Spleen (tissue), 11 donors: ENCODE measurements around the gene FTCDNL1. TPM values are rescaled to one million over a fixed set of nuclear protein-coding genes. Genes with fewer than 3 reads are reported as not detected.

ENCODE experiments used
- DNase-seq: peaks from one replicate; pipeline ENCODE4 v3.0.0-alpha.2; 2020
- H3K27ac ChIP-seq, 8 donors: fragments of 200-600 bp; sonication (generic) in 7 of 8; 1 replicate in 4 of 8; 2 replicates in 4 of 8; pipeline versions ENCODE4 v1.5.0 to v1.8.0; 2016 to 2021; ENCODE audit warnings: inconsistent platforms in 4 of 8, mild to moderate bottlenecking in 4 of 8, moderate library complexity in 1 of 8
- H3K27me3 ChIP-seq, 7 donors: fragments of 200-600 bp; sonication (generic) in 6 of 7; replicated peaks in 1 of 7; 1 replicate in 4 of 7; 2 replicates in 3 of 7; pipeline versions ENCODE4 v1.5.0 to v1.8.0; 2016 to 2021; ENCODE audit warnings: inconsistent platforms in 3 of 7, mild to moderate bottlenecking in 1 of 7
- H3K36me3 ChIP-seq, 6 donors: fragments of 200-600 bp; sonication (generic) in 5 of 6; 1 replicate in 4 of 6; 2 replicates in 2 of 6; pipeline versions ENCODE4 v1.5.0 to v1.8.0; 2016 to 2021; ENCODE audit warnings: inconsistent platforms in 2 of 6
- H3K4me1 ChIP-seq, 6 donors: fragments of 200-600 bp; sonication (generic) in 5 of 6; 1 replicate in 3 of 6; 2 replicates in 3 of 6; pipeline versions ENCODE4 v1.5.0 to v1.8.0; 2016 to 2021; ENCODE audit warnings: inconsistent platforms in 3 of 6
- H3K4me3 ChIP-seq, 8 donors: fragments of 200-600 bp; sonication (generic) in 7 of 8; 1 replicate in 4 of 8; 2 replicates in 4 of 8; pipeline versions ENCODE4 v1.5.0 to v1.8.0; 2016 to 2021; ENCODE audit warnings: inconsistent platforms in 4 of 8, mild to moderate bottlenecking in 4 of 8, moderate library complexity in 2 of 8
- H3K9me3 ChIP-seq, 8 donors: fragments of 200-600 bp; sonication (generic) in 7 of 8; 1 replicate in 4 of 8; 2 replicates in 4 of 8; pipeline versions ENCODE4 v1.5.0 to v1.8.0; 2016 to 2021; ENCODE audit warnings: inconsistent platforms in 4 of 8
- POLR2A ChIP-seq, 3 donors: fragments of 450-650 bp; IDR thresholded peaks; one replicate each; pipeline ENCODE4 v1.5.1; 2017; ENCODE audit warnings: antibody characterized with exemption in 3 of 3, mild to moderate bottlenecking in 1 of 3
- POLR2AphosphoS5 ChIP-seq, 3 donors: sonication (generic); formaldehyde crosslinking; IDR thresholded peaks; one replicate each; pipeline ENCODE4 v1.5.1; 2017; ENCODE audit warnings: antibody characterized with exemption in 3 of 3
- WGBS, 5 donors: extraction: QIAGEN DNeasy Blood & Tissue Kit in 3 of 5; methylation state at CpG; one replicate each; pipeline versions ENCODE4 v1.1.5 to v1.1.7; 2013 to 2018; 5-methylcytosine and 5-hydroxymethylcytosine counted together
- intact Hi-C: fragments of 100-400 bp; cut with DNase I; formaldehyde crosslinking; loops from one replicate; pipeline ENCODE4 v1.15.0; 2023; ENCODE audit warnings: low total_unique reads
- polyA plus RNA-seq, 3 donors: library from polyadenylated mRNA; stranded (reverse); fragments of 200-250 nt; gene quantifications; one replicate each; pipeline ENCODE4 v1.2.1, GENCODE V29; 2013
- total RNA-seq, 7 donors: library from RNA; depleted of rRNA in 3 of 7; stranded (reverse); fragments of >200 nt in 3 of 7; fragmentation: NEBNext Ultra II Directional in 4 of 7; extraction: Animal tissue kit (Norgen Biotek cat#: 25700) in 4 of 7; gene quantifications; one replicate each; pipeline versions ENCODE4 v1.1.0 to v1.2.1, GENCODE V29; 2016 to 2021
- TF ChIP-seq, protein P1 (sequence below), 11 experiments: fragments of 200-600 bp in 7 of 11; fragments of 450-650 bp in 4 of 11; sonication (generic) in 4 of 11; IDR thresholded peaks in 8 of 11; conservative IDR thresholded peaks in 3 of 11; 1 replicate in 7 of 11; 2 replicates in 4 of 11; pipeline versions ENCODE4 v1.4.0 to v1.8.0; 2016 to 2021; ENCODE audit warnings: antibody characterized with exemption in 11 of 11, inconsistent platforms in 4 of 11, mild to moderate bottlenecking in 1 of 11
- donor health status: healthy with polysubstance abuse.
- donor health status: DM: no; HTN: no; CAD: no; lungs with moderate emphysema.
- donor health status: DM: no; HTN: no; CAD: no.
- donor health status: Bipolar disorder and iron deficiency.
- donor health status: healthy.
- donor health status: DM: no; HTN: no; CAD: no.
- donor health status: DM: yes; HTN: yes; CAD: no.

FTCDNL1 gene
- total and polyA plus RNA-seq, 10 donors, result 2.1 to 10.3 (median 7.0) TPM

DNA sequence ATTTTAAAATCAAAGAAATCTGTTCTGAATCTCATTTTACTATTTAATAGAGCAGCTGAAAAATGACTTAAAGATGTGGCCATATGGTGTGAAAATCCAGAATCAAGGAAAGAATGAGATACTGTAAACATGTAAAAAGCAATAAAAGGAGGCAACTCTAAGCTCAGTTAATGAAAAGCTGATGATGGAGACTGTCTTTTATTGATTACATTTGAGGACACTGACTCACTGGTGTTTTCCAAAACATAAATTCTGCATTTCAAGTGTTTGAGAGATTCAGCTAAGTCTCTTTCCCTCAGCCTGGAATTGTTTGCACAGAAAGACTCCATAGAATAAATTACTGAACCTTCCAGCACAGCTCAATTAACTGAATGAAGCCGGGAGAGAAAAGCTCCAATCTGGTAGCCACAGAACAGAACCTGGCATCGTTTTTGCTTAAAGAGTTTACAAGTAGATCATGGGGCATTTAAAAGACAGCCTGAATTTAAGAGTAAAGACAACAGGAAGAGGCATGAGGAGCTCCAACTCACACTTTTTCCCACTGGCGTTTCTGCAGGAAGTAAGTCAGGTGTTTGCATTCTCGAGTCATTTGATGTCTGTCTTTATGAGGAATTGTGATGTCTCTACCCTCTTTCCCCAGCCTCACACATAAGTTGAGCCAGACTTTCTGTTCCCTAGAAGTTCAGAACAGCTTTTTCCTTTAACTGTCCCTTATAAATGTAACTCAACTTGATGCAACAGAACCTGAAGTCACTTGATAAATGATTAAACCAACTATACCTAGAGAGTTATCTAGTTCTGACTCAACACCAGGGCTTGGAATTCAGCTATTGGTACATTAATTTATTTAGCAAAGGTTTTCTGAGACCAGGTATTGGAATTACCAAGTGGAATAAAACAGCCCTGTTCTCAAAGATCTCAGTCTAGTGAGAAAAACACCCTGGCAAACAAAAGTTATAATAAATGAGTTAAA lies 53.3 kb downstream of the FTCDNL1 start:
- WGBS, 5 donors, result 48 to 60% (median 58%) methylated on average over 4 of the region's 4 CpGs
- intact Hi-C loops, result no loop called here
- DNase-seq, result no peak
- Histone ChIP-seq H3K4me1 (peaks cover 0 to 10% (median 0%) of the 10 kb centered on the region in 6 donors), H3K36me3 (no peaks in the 10 kb centered on the region), H3K9me3 (no peaks in the 10 kb centered on the region), H3K27ac (no peak overlapping the region), H3K27me3 (no peaks in the 10 kb centered on the region), H3K4me3 (no peak overlapping the region)
- TF ChIP-seq, protein P1, sequence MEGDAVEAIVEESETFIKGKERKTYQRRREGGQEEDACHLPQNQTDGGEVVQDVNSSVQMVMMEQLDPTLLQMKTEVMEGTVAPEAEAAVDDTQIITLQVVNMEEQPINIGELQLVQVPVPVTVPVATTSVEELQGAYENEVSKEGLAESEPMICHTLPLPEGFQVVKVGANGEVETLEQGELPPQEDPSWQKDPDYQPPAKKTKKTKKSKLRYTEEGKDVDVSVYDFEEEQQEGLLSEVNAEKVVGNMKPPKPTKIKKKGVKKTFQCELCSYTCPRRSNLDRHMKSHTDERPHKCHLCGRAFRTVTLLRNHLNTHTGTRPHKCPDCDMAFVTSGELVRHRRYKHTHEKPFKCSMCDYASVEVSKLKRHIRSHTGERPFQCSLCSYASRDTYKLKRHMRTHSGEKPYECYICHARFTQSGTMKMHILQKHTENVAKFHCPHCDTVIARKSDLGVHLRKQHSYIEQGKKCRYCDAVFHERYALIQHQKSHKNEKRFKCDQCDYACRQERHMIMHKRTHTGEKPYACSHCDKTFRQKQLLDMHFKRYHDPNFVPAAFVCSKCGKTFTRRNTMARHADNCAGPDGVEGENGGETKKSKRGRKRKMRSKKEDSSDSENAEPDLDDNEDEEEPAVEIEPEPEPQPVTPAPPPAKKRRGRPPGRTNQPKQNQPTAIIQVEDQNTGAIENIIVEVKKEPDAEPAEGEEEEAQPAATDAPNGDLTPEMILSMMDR (IDR thresholded peaks at IDR 0.05 in 8 of 11, conservative IDR thresholded peaks at IDR 0.05 in 3 of 11), result no peak
- TF ChIP-seq POLR2A (IDR thresholded peaks at IDR 0.05) (no peak), POLR2AphosphoS5 (IDR thresholded peaks at IDR 0.05) (no peak)

DNA sequence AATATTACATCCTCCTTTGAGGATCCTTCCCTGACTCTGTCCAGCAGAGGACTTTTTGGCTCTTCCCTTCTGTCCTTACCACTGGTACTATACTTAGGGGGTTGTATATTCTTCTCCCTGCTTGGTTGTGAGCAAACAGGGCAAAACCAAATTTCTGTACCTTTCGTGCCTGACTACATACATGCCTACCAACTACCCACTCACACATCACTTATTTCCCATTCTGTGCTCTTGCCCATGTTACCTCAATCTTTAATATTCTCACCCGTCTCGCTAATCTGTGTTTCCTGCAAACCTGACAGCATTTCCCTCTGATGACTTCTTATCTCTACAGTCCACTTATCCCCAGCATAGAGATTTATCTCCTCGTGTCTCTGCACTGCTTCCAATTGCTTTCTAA lies 58.6 kb downstream of the FTCDNL1 start:
- Histone ChIP-seq H3K36me3 (no peaks in the 10 kb centered on the region), H3K4me1 (peaks cover 0 to 3% (median 0%) of the 10 kb centered on the region in 6 donors), H3K9me3 (no peaks in the 10 kb centered on the region), H3K27ac (no peak overlapping the region), H3K4me3 (no peak overlapping the region), H3K27me3 (no peaks in the 10 kb centered on the region)
- intact Hi-C loops, result no loop called here
- DNase-seq, result no peak
- TF ChIP-seq POLR2A (IDR thresholded peaks at IDR 0.05), result no peak
- TF ChIP-seq, protein P1 (IDR thresholded peaks at IDR 0.05 in 8 of 11, conservative IDR thresholded peaks at IDR 0.05 in 3 of 11), result no peak
- no peak for TF ChIP-seq POLR2AphosphoS5 (IDR thresholded peaks at IDR 0.05)
- whole genome bisulfite sequencing, 5 donors, result 53 to 64% (median 60%) methylated on average over 4 of the region's 4 CpGs

DNA sequence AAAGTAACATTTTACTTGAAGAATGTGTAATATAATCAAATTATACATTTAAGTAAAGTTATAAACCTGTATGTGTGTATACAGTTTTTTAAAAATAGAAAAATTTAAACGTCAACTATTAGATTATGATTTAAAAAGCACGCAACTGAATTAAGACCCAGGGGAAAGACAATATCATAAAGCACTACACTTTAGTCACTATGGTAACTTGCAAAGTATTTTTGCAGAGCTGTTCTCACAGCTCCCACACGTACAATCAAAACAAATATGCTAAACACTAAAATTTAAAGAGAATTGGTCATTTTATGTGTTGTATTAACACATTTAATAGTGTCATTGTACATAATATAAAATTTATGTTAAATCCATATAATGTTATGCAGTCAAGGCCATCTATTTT lies 59.7 kb downstream of the FTCDNL1 start:
- Histone ChIP-seq H3K27ac (no peak overlapping the region), H3K4me3 (no peak overlapping the region), H3K36me3 (no peaks in the 10 kb centered on the region), H3K4me1 (peaks cover 0 to 3% (median 0%) of the 10 kb centered on the region in 6 donors), H3K27me3 (no peaks in the 10 kb centered on the region), H3K9me3 (no peaks in the 10 kb centered on the region)
- WGBS, 5 donors, result 63 to 86% (median 80%) methylated on average over 3 of the region's 3 CpGs
- TF ChIP-seq POLR2AphosphoS5 (IDR thresholded peaks at IDR 0.05) (no peak), POLR2A (IDR thresholded peaks at IDR 0.05) (no peak)
- TF ChIP-seq, protein P1 (IDR thresholded peaks at IDR 0.05 in 8 of 11, conservative IDR thresholded peaks at IDR 0.05 in 3 of 11), result no peak
- intact Hi-C loops, result no loop called here
- DNase-seq, result no peak

DNA sequence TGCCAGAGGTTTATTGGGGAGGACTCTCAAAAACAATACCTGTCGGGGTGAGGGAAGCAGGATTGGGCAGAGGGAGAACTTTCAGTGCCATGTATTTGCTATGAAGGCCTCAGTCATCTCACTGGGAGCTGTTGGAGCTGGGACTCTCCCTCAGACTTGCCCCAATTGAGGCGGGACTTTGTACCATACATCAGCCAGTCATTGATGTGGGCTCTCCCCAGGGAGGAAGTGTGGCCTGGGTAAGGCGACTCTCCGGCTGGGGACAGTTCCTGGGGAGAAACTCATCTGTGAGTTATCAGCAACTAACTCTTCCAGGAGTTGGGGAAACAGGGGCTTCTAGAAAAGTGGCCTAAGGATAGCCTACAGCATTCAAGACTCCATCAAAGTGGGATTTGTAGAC lies 66.5 kb downstream of the FTCDNL1 start:
- intact Hi-C loops, result no loop called here
- WGBS, 5 donors, result 71 to 82% (median 75%) methylated on average over 4 of the region's 4 CpGs
- no peaks in the 10 kb centered on the region for H3K4me1 ChIP-seq

More for the DNA sequence above, 66.5 kb downstream of the FTCDNL1 start:
- H3K27ac ChIP-seq, result no peak overlapping the region
- no peak for DNase-seq
- H3K9me3 ChIP-seq, result no peaks in the 10 kb centered on the region
- H3K36me3 ChIP-seq, result no peaks in the 10 kb centered on the region
- no peaks in the 10 kb centered on the region for H3K27me3 ChIP-seq
- no peak for TF ChIP-seq POLR2A (IDR thresholded peaks at IDR 0.05)
- TF ChIP-seq POLR2AphosphoS5 (IDR thresholded peaks at IDR 0.05), result no peak
- TF ChIP-seq, protein P1 (IDR thresholded peaks at IDR 0.05 in 8 of 11, conservative IDR thresholded peaks at IDR 0.05 in 3 of 11), result no peak
- H3K4me3 ChIP-seq, result no peak overlapping the region
